ENCODE results near the gene EDA2R.

- TF ChIP-seq EZH2 (IDR thresholded peaks at IDR 0.05; ENCODE audit: insufficient read depth, poor library complexity, severe bottlenecking) (no peak), EZH2phosphoT487 (IDR thresholded peaks at IDR 0.05; ENCODE audit: insufficient read depth, low read depth) (no peak)
Measured at GRCh38 chrX:66553973-66554372, 84.9 kb downstream of the EDA2R start.
